Neural cell (in vitro differentiated cells): ENCODE data around the gene HSPA5.

Source experiments
- CTCF ChIP-seq: fragments of 450-650 bp; IDR thresholded peaks from 2 replicates; pipeline ENCODE4 v1.5.1; 2014; ENCODE audit warnings: antibody characterized with exemption, mild to moderate bottlenecking, moderate library complexity; ENCODE audit not compliant: poor library complexity, severe bottlenecking
- EP300 ChIP-seq: fragments of 450-650 bp; conservative IDR thresholded peaks from 2 replicates; pipeline ENCODE4 v1.6.1; 2014; ENCODE audit warnings: antibody characterized with exemption, mild to moderate bottlenecking, moderate library complexity; ENCODE audit not compliant: poor library complexity, severe bottlenecking
- EZH2 ChIP-seq: fragments of 200-600, 300-800 bp; shearing (Covaris generic), sonication (generic); IDR thresholded peaks from 2 replicates; pipeline ENCODE4 v1.6.1; 2014; ENCODE audit warnings: antibody characterized with exemption, low read length, borderline replicate concordance, mild to moderate bottlenecking; ENCODE audit not compliant: insufficient read depth, poor library complexity, severe bottlenecking
- POLR2AphosphoS5 ChIP-seq: IDR thresholded peaks from 2 replicates; pipeline ENCODE4 v1.6.1; 2012
- SMC3 ChIP-seq: fragments of 450-650 bp; conservative IDR thresholded peaks from 2 replicates; pipeline ENCODE4 v1.6.1; 2014; ENCODE audit warnings: antibody characterized with exemption, mild to moderate bottlenecking, moderate library complexity; ENCODE audit not compliant: poor library complexity

- no peak for TF ChIP-seq CTCF
- no peak for TF ChIP-seq POLR2AphosphoS5
- no peak for TF ChIP-seq EZH2
- no peak for TF ChIP-seq SMC3
- no peak for TF ChIP-seq EP300
Measured at GRCh38 chr9:125272697-125273096, 31.6 kb upstream of the HSPA5 start.
